Measurements from ENCODE around the gene GYPB.
A peak's percentile ranks its signal among the peaks of the same experiment; 100 is the strongest.
"Not testable (repeated sequence)": the region's sequence is repeated elsewhere in the genome, so short reads cannot be mapped to it uniquely, and the experiment has no call there.

Gene GYPB

DNA sequence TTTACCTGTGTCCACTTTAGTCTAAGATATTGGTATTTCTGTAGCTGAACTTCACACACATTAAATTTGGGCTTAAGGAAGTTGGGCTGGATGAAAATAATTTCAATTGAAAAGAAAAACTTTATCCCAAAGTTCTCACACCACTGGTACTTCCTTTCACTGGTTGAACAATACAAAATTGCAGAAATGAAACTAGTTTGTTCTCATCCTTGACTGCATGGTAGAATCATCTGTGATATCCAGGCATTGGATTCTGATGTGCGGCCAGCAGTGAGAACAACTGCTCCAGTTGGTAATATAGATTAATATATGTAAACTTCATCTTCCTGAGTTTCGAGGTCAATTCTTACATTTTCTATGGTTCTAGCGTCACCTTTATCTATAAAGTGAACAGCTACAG lies 10.6 kb downstream of the GYPB start:
- not testable (repeated sequence) for DNase-seq

DNA sequence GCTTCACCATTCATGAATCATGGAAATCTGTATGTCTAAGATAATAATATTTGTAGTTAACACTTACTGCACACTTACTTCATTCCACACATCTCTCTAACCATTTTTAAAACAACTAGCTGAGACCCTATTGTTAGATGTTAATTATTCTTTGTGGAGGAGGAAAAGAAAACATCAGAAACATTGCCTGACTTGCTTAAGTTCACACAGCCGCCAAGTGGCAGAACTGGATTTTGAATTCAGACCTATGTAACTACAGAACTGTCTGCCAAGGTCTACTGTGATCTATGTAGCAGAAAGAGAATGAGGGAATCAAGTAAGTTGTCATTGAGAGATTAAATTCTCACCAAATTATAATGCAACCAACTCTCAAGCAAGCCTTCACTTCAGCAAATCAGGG lies 11.2 kb downstream of the GYPB start:
- DNase-seq, result not testable (repeated sequence)

DNA sequence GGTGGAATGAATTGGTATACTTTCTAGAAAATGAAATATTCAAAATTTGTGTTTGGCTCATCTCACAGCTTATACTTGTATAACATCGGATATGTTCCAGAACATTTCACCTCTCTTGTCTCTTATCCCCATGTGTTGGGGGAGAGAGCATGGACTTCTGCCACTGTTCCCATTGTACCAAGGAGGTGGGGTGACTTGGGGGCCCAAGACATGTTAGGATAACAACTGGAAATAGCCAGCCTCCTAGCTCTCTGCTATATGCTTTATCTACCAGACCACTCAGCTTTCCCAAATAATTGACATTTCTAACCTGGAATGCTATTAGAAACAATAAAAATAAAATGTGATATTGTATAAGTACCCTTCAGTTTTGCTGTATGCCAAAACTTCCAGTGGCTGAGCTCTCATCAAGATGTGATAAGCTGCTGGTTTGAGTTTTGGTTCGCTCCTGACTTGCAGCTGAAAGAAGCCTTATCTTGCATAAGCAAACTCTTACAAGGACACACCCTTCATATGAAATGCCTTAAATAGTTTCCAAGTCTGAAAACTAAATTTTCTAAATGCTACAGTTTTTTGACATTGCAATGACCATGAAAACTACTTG lies 12.9 kb downstream of the GYPB start:
- not testable (repeated sequence) for DNase-seq

DNA sequence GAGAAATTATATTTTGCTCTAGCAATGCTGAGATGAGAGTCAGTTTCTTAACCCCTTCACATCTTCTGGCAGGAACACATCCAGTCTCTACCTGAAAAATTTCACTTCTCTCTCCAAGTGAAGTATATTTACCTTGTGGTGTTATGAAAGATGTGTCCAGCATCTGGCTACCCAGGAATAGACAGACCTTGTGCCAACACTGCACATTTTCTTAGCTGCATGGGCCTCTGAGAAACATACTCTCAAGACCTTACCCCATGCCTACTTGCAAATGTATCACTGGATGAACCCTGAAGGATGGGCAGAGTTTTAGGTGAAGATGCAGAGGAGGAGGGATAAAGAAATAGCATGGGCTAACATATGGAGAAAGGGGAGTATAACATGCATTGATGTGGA lies 13.6 kb downstream of the GYPB start:
- DNase-seq, result not testable (repeated sequence)

DNA sequence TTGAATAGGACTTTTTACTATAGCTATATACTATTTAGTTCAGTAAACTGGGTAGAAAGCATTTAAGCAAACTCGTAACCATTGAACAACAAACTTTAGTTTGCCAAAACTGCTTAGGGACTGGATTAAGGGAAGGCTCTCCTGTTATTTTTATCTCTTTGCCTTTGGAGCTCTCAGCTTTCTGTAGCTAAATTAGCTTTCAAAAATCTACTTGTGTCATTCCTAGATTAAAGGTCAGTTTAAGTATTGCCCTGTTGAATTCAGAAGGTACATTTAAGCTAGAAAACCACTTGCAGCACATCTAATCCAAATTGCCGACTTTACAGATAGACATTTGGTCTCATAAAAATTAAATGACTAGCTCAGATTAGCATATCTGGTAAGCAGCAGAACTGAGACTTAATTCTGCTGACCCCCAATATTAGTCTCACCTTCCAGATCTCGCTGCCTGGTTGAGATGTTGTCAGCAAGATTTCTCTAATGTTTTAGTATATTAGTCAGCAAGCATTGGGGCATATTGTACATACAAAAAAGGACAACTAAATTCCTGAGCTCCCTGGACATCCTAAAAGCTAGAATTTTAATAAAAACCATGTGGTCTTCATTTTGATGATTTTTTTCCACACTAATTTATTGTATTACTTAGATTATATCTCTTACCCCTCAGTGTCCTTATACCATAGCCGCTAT lies 14.2 kb downstream of the GYPB start:
- DNase-seq, result not testable (repeated sequence)

DNA sequence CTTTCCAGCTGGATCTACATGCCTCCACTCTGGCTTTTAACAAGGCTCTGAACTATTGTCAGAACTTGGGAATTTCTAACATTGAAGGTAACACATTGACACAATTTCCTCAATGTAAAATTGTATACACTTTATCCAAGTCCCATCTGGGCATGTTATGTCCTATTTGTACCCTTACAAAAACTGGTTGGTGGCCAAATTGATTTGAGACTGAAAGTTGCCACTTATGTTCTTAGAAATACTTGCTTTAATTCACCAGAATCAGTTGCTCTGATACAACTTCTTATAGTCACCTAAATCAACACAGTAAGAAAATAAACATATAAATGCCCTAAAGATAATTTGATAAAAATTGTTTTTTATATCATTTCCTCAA lies 15.3 kb downstream of the GYPB start:
- not testable (repeated sequence) for DNase-seq

DNA sequence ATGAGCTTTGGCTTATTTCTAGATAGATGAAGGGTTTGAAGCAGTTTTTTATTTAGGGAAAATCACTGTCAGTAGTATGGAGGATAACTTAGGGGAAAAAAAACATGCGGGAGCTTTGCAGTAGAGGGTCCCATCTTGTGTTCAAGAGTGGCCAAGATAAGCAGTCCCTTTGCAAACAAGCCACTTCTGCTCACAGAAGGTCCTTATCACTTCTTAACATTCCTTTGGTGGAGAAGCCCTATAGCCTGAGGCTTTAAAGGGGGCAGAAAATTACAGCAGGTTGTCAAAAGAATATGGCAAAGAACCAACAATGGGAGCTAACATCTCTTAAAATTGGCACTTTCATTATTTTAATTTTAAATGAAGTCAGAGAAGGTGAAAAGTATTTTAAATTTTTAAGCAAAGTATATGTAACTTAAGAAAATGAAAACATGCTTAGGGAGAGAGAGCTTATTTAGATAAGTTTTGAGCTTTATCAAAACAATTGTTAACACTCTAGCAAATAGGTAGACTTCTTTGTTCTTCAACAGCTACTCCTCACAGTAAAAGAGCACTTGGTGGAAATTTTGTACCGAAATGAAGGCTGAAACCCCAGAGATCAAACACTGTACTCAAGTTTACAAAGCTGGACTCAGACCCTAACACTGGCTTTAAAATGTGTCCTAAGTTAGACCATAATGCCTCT lies 15.8 kb downstream of the GYPB start:
- DNase-seq, result not testable (repeated sequence)

DNA sequence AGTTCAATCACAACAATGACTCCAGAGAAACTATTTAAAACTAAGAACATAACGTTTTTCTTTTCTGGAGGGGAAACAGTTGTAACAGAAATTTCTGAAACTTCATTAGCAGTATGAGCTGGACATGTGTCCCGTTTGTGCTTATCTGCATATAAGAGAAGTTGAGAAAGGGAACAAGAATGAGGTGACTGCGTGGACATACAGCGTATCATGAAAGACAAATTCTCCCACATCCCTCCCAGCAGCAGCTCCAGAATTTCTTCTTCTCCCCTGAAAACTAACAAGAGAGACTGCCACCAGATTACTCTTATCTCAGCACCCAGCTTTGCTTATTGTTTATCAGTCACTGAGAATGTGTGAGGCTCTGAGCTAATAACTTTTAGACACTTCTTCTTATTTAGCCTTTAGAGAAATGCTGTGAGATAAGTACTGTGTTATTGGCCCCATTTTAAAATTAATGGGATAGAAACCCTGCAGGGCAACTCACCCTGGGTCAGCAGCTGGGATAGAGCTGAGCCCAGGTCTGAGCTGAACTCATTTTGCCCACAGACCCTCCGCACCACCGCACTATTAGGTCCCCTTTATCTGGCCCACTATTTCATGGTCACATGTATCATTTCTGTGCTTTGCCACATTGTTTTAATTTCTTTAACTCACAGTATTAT lies 18.7 kb downstream of the GYPB start:
- not testable (repeated sequence) for DNase-seq

DNA sequence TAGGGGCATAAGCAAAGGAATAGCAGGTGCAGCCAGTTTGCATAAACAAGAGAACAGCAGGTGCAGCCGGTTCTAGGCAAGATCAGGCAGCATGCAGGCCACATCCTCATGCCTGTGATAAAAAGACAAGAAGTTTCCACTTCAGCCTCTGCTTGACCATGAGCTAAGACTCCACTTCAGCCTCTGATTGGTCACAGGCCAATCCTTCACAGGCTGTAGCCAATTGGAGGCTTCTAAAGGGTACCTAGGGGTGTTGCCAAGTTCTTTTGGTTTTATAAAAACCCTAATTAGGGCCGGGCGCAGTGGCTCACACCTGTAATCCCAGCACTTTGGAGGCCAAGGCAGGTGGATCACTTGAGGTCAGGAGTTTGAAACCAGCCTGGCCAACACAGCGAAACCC lies 23.0 kb downstream of the GYPB start:
- not testable (repeated sequence) for DNase-seq

DNA sequence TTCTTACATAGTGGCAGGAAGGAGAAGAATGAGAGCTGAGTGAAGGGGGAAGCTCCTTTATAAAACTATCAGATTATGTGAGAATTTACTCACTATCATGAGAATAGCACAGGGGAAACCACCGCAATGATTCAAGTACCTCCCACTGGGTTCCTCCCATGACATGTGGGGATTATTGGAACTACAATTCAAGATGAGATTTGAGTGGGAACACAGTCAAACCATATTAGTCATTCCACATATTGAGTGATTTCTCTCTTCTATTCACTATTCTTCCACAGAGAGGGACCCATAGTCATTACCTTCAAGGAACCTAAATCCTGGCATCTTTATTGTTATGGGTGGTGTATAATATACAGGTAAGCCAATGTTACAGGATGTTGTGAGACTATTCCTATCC lies 27.4 kb downstream of the GYPB start:
- DNase-seq, result not testable (repeated sequence)

DNA sequence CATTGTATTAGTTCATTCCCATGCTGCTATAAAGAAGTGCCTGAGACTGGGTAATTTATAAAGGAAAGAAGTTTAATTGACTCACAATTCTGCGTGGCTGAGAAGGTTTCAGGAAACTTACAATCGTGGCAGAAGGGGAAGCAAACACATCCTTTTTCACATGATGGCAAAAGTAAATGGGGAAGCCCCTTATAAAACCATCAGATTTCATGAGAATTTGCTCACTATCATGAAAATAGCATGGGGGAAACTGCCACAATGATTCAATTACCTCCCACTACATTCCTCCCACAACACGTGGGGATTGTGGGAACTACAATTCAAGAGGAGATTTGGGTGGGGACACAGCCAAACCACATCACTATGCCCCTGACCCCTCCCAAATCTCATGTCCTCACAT lies 28.5 kb downstream of the GYPB start:
- DNase-seq, result not testable (repeated sequence)

DNA sequence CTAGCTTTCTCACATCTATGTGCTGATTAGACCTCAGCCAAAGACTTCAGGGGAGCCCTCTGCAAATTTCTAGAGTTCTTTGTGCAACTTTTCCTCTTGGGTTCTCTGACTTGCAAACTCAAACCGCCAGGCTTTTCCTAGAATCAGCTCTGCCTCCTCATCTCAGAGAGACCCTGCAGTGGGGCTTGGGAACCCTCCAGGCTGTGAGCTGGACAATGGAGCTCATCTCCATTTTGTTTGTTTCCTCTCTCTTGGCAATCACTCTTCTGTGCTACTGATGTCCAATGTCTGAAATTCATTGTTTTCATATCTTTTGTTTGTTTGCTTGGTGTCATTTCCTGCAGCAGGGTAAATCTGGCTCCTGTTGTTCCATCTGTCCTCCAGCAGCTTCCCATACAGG lies 33.0 kb downstream of the GYPB start:
- peak; percentile 12 for DNase-seq

DNA sequence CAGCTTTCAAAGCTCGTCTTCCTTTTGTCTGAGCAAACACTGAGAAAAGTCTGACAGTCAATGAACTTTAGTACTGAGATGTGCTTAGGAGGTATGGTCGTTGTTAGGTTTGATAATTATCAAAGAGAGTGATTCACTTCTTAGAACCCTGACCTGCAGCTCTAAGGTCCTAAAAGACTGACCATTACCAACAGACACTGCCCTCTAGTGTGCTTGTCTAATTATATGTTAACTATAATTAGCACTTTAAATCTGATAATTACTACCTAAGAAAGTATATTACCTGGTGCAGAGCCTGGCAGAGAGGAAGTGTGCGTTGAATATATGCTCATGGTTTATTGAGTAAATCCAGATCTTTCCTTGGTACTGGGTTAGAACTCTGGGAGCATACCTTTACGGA lies 38.4 kb downstream of the GYPB start:
- not testable (repeated sequence) for DNase-seq

DNA sequence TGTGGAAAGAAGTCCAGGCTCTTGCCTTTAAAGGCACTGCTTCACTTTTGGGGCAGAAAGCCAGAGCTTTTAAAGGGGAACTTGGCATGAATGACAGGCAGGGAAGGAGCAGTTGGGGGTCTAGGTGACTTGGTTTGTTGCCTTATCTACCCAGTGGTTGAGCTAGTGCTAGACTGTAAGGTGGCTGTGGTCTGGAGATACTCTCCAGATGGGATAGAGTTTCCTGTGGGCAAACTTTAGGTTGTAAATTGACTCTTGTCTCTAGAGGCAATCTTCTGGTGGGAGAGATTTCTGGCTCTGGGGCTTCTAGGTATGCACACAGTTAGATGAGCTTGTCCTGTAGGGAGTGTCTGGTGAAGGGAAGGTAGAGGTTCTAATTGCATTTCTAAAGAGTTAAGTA lies 43.7 kb downstream of the GYPB start:
- not testable (repeated sequence) for DNase-seq

DNA sequence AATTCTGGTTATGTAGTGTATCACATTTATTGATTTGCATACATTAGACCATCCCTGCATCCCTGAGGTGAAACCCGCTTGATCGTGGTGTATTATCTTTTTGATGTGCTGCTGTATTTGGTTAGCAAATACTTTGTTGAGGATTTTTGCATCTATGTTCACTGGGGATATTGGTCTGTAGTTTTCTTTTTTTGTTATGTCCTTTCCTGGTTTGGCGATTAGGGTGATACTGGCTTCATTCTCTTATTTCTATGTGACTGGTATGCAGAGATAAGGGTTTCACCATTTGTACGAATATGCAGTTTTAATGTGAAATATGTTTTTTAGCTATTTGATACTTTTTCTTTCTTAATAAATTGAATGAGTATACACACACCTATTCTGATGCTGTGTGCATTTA lies 45.2 kb downstream of the GYPB start:
- DNase-seq, result not testable (repeated sequence)

DNA sequence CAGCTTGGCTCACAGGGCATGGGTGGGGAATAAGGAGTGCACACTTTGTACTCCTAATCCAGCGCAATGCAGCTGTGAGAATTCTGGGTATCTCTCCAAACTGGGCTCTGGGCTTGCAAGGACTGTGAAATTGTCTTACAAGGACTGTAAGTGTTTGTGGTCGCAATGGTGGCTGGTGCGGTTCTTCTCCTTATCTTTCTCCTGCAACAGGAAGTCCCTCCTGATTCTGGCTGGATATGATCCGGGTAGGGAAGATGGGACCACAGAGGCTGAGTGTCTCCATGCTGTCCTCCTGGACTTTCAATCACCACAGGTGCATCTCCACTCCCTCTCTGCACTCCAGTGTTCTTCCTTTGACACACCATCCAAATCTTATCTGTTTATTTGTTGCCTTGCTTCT lies 58.1 kb downstream of the GYPB start:
- DNase-seq, result no peak

DNA sequence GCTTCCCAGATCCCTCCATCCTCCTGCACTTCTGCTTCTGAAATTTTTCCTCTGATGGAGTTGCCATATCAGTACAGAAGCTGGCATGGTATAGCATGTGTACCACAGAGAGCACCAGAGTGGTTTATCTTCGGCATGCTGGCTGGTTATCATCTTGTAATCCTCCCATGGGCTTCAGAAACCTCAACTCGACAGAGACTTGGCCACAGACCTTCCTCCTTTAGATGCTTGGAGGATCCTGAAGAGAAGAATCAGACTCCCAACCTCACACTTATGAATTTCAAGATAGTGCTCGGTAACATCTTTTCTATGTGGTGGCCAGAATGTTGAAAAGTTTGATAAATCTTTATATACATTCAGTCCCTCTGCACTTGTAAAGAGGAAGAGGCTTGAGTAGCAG lies 63.9 kb downstream of the GYPB start:
- not testable (repeated sequence) for DNase-seq

DNA sequence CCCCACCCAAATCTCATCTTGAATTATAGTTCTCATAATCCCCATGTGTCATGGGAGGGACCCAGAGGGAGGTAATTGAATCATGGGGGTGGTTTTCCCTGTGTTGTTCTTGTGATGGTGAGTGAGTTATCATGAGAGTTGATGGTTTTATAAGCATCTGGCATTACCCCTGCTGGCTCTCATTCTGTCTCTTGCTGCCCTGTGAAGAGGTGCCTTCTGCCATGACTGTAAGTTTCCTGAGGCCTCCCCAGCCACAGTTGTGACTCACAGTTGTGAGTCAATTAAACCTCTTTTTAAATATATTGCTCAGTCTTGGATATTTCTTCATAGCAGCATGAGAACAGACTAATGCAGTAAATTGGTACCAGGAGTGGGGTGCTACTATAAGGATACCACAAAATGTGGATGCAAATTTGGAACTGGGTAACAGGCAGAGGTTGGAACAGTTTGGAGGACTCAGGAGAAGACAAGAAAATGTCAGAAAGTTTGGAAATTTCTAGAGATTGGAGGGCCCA lies 67.7 kb downstream of the GYPB start:
- not testable (repeated sequence) for DNase-seq

DNA sequence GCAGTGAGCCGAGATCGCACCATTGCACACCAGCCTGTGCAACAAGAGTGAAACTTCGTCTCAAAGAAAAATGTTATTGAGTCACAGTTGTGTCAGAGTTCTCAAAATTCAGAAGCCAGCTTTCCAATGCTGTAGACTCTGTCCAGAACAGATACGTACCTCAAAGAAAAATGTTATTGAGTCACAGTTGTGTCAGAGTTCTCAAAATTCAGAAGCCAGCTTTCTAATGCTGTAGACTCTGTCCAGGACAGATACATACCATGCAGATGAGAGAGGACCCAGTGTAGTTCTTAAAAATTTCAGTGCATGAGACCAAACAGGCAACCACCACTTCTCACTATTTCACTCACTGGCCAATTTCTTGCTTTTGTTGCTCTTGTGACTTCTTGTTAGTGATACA lies 68.2 kb downstream of the GYPB start:
- not testable (repeated sequence) for DNase-seq

DNA sequence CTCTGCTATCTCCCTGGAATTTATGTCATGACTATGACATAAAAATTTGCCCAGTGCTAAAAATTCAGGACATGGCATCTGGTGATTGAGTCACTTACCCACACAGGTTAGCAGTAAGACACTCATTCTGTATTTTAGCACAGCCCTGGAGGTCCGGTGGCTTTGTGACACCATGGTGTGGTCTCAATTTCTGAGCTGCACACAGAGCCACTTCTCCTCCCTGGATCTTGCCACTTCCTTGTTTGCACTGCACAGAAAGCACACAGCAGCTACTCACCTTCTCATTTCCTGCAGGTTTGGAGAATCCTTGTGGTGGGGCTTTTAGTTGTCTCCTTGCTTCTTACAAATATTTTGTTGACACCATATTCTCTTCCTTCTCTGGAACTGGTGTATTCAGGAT lies 69.0 kb downstream of the GYPB start:
- DNase-seq, result not testable (repeated sequence)

DNA sequence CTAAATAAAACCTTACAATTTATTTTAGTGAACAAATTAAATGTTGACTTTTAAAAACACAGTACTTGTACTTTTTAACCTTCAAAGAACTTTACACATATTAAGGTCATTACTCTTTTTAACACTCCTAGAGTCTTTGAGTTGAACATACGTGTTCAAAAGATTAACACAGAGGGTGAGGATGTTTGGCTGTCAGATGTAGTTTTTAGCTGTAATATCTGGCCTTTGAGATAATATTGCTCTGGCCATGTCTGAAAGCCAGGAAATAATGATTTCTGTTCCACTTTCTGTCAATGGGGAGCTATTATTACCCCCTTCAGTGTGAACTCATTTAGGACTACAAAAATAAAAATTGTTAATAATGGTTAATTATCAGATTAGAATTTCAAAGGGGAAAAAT lies 71.7 kb downstream of the GYPB start:
- DNase-seq, result not testable (repeated sequence)

Data from NCI-H2029 treated with DMSO at 0.1 percent for 48 hours (cell line).